GM23338 (cell line): Measurements from ENCODE around the gene SLC16A9. TPM values are rescaled to one million over a fixed set of nuclear protein-coding genes. Genes with fewer than 3 reads are reported as not detected.

Source experiments
- ATAC-seq: fragments of 200-7000 bp; cut with Tn5 transposase; 3 replicates; pipeline ENCODE4 v1.9.1; 2020
- DNase-seq: peaks from one replicate; pipeline ENCODE4 v3.0.0-alpha.2; 2015; ENCODE audit warnings: low spot score
- H2AFZ ChIP-seq: fragments of 200-600 bp; sonication (generic); 2 replicates; pipeline ENCODE4 v1.8.0; 2016; ENCODE audit warnings: antibody characterized with exemption, mild to moderate bottlenecking, moderate library complexity
- H3F3A ChIP-seq: fragments of 200-600 bp; sonication (generic); replicated peaks from 2 replicates; pipeline ENCODE4 v1.8.0; 2017; ENCODE audit warnings: antibody characterized with exemption, mixed run types, low read depth
- H3K27ac ChIP-seq: fragments of 200-600 bp; sonication (generic); 2 replicates; pipeline ENCODE4 v1.6.1; 2016; ENCODE audit warnings: low read depth
- H3K27me3 ChIP-seq: fragments of 200-600 bp; sonication (generic); 2 replicates; pipeline ENCODE4 v1.8.0; 2016; ENCODE audit warnings: mild to moderate bottlenecking, mixed run types, moderate library complexity; ENCODE audit not compliant: insufficient read depth
- H3K36me3 ChIP-seq: fragments of 200-600 bp; sonication (generic); 2 replicates; pipeline ENCODE4 v1.8.0; 2016; ENCODE audit warnings: mild to moderate bottlenecking; ENCODE audit not compliant: insufficient read depth
- H3K4me1 ChIP-seq: fragments of 200-600 bp; sonication (generic); 2 replicates; pipeline ENCODE4 v1.8.0; 2016; ENCODE audit warnings: mild to moderate bottlenecking, moderate library complexity; ENCODE audit not compliant: insufficient read depth
- H3K4me2 ChIP-seq: fragments of 200-600 bp; sonication (generic); 2 replicates; pipeline ENCODE4 v1.7.1; 2017; ENCODE audit warnings: mixed run types
- H3K4me3 ChIP-seq: fragments of 200-600 bp; sonication (generic); 2 replicates; pipeline ENCODE4 v1.6.1; 2016; ENCODE audit warnings: mixed run types
- H3K79me2 ChIP-seq: fragments of 200-600 bp; sonication (generic); replicated peaks from 2 replicates; pipeline ENCODE4 v1.8.0; 2017; ENCODE audit warnings: mild to moderate bottlenecking; ENCODE audit not compliant: insufficient read depth
- H3K9me2 ChIP-seq: fragments of 200-600 bp; sonication (generic); 2 replicates; pipeline ENCODE4 v1.8.0; 2017; ENCODE audit not compliant: insufficient read depth
- H4K20me1 ChIP-seq: fragments of 200-600 bp; sonication (generic); replicated peaks from 2 replicates; pipeline ENCODE4 v1.8.0; 2017; ENCODE audit warnings: mild to moderate bottlenecking; ENCODE audit not compliant: insufficient read depth
- H3K27ac Mint-ChIP-seq: 2 replicates; pipeline ENCODE4 v1.8.0; 2020; ENCODE audit warnings: inconsistent platforms, mild to moderate bottlenecking, moderate library complexity, mixed read lengths
- H3K27me3 Mint-ChIP-seq: 3 replicates; pipeline ENCODE4 v1.8.0; 2022; ENCODE audit warnings: low read depth, mild to moderate bottlenecking, moderate library complexity, mixed read lengths, inconsistent platforms; ENCODE audit not compliant: insufficient read depth, poor library complexity
- H3K36me3 Mint-ChIP-seq: 3 replicates; pipeline ENCODE4 v1.8.0; 2021; ENCODE audit warnings: low read depth, mild to moderate bottlenecking, inconsistent platforms, moderate library complexity, mixed read lengths
- H3K4me1 Mint-ChIP-seq: 3 replicates; pipeline ENCODE4 v1.8.0; 2020; ENCODE audit warnings: mild to moderate bottlenecking, inconsistent platforms, mixed read lengths
- H3K4me3 Mint-ChIP-seq: 3 replicates; pipeline ENCODE4 v1.8.0; 2021; ENCODE audit warnings: moderate library complexity, mild to moderate bottlenecking, inconsistent platforms, mixed read lengths
- H3K9me3 Mint-ChIP-seq: 3 replicates; pipeline ENCODE4 v1.8.0; 2020; ENCODE audit warnings: moderate library complexity, mild to moderate bottlenecking, inconsistent platforms, mixed read lengths
- CREB1 ChIP-seq: fragments of 250-450 bp; sonication (Bioruptor Pico); IDR thresholded peaks from 2 replicates; pipeline ENCODE4 v1.5.0; 2020; ENCODE audit warnings: low read depth, mild to moderate bottlenecking, moderate library complexity
- EZH2 ChIP-seq: fragments of 200-600 bp; sonication (generic); IDR thresholded peaks from one replicate; pipeline ENCODE4 v1.8.0; 2017; ENCODE audit warnings: antibody characterized with exemption, mild to moderate bottlenecking, low read depth; ENCODE audit not compliant: unreplicated experiment
- EZH2phosphoT487 ChIP-seq: fragments of 200-600 bp; sonication (generic); IDR thresholded peaks from one replicate; pipeline ENCODE4 v1.8.1; 2018; ENCODE audit warnings: antibody characterized with exemption; ENCODE audit not compliant: unreplicated experiment
- JUNB ChIP-seq: IDR thresholded peaks from one replicate; pipeline ENCODE4 v1.6.1; 2016; ENCODE audit warnings: antibody characterized with exemption; ENCODE audit not compliant: unreplicated experiment
- NANOG ChIP-seq: IDR thresholded peaks from 2 replicates; pipeline ENCODE4 v1.6.1; 2016; ENCODE audit warnings: antibody characterized with exemption, borderline replicate concordance
- POLR2AphosphoS5 ChIP-seq: IDR thresholded peaks from 2 replicates; pipeline ENCODE4 v1.6.1; 2016; ENCODE audit warnings: antibody characterized with exemption, low read depth
- STAT1 ChIP-seq: IDR thresholded peaks from one replicate; pipeline ENCODE4 v1.6.1; 2016; ENCODE audit warnings: antibody characterized with exemption; ENCODE audit not compliant: unreplicated experiment
- ZNF114 ChIP-seq: fragments of 250-450 bp; sonication (Bioruptor Pico); IDR thresholded peaks from 2 replicates; pipeline ENCODE4 v1.5.0; 2020; ENCODE audit warnings: mild to moderate bottlenecking, moderate library complexity
- ZNF331 ChIP-seq: fragments of 250-450 bp; sonication (Bioruptor Pico); IDR thresholded peaks from 2 replicates; pipeline ENCODE4 v1.5.0; 2020; ENCODE audit warnings: low read depth, mild to moderate bottlenecking, moderate library complexity
- polyA plus RNA-seq: library from polyadenylated mRNA; unstranded; fragments of >200 nt; fragmentation: Nextera tagmentation; extraction: Ambion mirVana; gene quantifications from 2 replicates; pipeline ENCODE4 v1.2.1, GENCODE V29; 2016
- total RNA-seq: library from RNA; depleted of rRNA; stranded (reverse); fragments of >200 nt; shearing (Covaris generic); gene quantifications from 2 replicates; pipeline ENCODE4 v1.2.3, GENCODE V29; 2014
- TF ChIP-seq, protein P1 (sequence below), 2 experiments: fragments of 200-600 bp in 1 of 2; sonication (generic) in 1 of 2; conservative IDR thresholded peaks; 2 replicates each; pipeline versions ENCODE4 v1.5.1 to v1.6.1; 2016 to 2017; ENCODE audit warnings: antibody characterized with exemption in 2 of 2, low read depth in 2 of 2, mild to moderate bottlenecking in 2 of 2, moderate library complexity in 1 of 2
- TF ChIP-seq, protein P2 (sequence below): fragments of 250-450 bp; sonication (Bioruptor Pico); IDR thresholded peaks from 2 replicates; pipeline ENCODE4 v1.5.0; 2020; ENCODE audit warnings: mild to moderate bottlenecking, moderate library complexity
- TF ChIP-seq, protein P3 (sequence below): IDR thresholded peaks from 2 replicates; pipeline ENCODE4 v1.6.1; 2016; ENCODE audit warnings: antibody characterized with exemption
- TF ChIP-seq, protein P4 (sequence below): IDR thresholded peaks from one replicate; pipeline ENCODE4 v1.6.1; 2018; ENCODE audit warnings: antibody characterized with exemption; ENCODE audit not compliant: unreplicated experiment

The SLC16A9 gene
- total and polyA plus RNA-seq, 2 experiments from 2014 or later, result 6.5 to 11.4 TPM

DNA sequence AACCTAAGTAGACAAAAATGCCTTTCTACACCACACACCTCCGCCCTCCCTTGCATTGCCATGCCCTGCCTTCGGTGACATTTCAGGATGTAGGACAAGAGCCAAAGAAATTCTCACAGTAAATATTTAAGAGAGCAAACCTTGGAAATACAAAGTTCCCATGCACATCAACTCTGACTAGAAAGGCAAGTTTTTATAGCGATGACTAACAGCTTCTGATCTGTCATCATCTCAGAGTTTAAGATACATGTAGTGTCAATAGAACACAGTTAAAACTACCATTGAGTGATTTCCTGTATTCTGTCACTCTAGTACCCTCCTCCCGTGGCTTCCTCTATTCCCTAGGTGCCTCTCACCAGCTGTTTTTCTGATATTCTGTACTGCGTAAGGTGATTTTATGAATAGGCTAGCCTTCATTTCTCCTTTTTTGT lies 20.7 kb downstream of the SLC16A9 start:
- H3K4me2 ChIP-seq, result no peak overlapping the region
- ATAC-seq (no peak), DNase-seq (no peak)
- H3K4me1 ChIP-seq, result no peaks in the 10 kb centered on the region
- H3F3A ChIP-seq, result no peaks in the 10 kb centered on the region
- H2AFZ ChIP-seq, result no peak overlapping the region
- H3K27me3 ChIP-seq, result no peaks in the 10 kb centered on the region
- H3K36me3 ChIP-seq, result no peaks in the 10 kb centered on the region
- no peak overlapping the region for H3K27ac Mint-ChIP-seq
- no peaks in the 10 kb centered on the region for H3K79me2 ChIP-seq
- TF ChIP-seq, protein P1, sequence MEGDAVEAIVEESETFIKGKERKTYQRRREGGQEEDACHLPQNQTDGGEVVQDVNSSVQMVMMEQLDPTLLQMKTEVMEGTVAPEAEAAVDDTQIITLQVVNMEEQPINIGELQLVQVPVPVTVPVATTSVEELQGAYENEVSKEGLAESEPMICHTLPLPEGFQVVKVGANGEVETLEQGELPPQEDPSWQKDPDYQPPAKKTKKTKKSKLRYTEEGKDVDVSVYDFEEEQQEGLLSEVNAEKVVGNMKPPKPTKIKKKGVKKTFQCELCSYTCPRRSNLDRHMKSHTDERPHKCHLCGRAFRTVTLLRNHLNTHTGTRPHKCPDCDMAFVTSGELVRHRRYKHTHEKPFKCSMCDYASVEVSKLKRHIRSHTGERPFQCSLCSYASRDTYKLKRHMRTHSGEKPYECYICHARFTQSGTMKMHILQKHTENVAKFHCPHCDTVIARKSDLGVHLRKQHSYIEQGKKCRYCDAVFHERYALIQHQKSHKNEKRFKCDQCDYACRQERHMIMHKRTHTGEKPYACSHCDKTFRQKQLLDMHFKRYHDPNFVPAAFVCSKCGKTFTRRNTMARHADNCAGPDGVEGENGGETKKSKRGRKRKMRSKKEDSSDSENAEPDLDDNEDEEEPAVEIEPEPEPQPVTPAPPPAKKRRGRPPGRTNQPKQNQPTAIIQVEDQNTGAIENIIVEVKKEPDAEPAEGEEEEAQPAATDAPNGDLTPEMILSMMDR (conservative IDR thresholded peaks at IDR 0.05; ENCODE audit: low read depth in 2 of 2), result no peak
- TF ChIP-seq NANOG (no peak), JUNB (no peak), EZH2 (no peak), ZNF114 (CRISPR knock-in tag) (no peak), POLR2AphosphoS5 (no peak), STAT1 (no peak), ZNF331 (CRISPR knock-in tag) (no peak), EZH2phosphoT487 (no peak), CREB1 (CRISPR knock-in tag) (no peak)
- TF ChIP-seq, protein P2, sequence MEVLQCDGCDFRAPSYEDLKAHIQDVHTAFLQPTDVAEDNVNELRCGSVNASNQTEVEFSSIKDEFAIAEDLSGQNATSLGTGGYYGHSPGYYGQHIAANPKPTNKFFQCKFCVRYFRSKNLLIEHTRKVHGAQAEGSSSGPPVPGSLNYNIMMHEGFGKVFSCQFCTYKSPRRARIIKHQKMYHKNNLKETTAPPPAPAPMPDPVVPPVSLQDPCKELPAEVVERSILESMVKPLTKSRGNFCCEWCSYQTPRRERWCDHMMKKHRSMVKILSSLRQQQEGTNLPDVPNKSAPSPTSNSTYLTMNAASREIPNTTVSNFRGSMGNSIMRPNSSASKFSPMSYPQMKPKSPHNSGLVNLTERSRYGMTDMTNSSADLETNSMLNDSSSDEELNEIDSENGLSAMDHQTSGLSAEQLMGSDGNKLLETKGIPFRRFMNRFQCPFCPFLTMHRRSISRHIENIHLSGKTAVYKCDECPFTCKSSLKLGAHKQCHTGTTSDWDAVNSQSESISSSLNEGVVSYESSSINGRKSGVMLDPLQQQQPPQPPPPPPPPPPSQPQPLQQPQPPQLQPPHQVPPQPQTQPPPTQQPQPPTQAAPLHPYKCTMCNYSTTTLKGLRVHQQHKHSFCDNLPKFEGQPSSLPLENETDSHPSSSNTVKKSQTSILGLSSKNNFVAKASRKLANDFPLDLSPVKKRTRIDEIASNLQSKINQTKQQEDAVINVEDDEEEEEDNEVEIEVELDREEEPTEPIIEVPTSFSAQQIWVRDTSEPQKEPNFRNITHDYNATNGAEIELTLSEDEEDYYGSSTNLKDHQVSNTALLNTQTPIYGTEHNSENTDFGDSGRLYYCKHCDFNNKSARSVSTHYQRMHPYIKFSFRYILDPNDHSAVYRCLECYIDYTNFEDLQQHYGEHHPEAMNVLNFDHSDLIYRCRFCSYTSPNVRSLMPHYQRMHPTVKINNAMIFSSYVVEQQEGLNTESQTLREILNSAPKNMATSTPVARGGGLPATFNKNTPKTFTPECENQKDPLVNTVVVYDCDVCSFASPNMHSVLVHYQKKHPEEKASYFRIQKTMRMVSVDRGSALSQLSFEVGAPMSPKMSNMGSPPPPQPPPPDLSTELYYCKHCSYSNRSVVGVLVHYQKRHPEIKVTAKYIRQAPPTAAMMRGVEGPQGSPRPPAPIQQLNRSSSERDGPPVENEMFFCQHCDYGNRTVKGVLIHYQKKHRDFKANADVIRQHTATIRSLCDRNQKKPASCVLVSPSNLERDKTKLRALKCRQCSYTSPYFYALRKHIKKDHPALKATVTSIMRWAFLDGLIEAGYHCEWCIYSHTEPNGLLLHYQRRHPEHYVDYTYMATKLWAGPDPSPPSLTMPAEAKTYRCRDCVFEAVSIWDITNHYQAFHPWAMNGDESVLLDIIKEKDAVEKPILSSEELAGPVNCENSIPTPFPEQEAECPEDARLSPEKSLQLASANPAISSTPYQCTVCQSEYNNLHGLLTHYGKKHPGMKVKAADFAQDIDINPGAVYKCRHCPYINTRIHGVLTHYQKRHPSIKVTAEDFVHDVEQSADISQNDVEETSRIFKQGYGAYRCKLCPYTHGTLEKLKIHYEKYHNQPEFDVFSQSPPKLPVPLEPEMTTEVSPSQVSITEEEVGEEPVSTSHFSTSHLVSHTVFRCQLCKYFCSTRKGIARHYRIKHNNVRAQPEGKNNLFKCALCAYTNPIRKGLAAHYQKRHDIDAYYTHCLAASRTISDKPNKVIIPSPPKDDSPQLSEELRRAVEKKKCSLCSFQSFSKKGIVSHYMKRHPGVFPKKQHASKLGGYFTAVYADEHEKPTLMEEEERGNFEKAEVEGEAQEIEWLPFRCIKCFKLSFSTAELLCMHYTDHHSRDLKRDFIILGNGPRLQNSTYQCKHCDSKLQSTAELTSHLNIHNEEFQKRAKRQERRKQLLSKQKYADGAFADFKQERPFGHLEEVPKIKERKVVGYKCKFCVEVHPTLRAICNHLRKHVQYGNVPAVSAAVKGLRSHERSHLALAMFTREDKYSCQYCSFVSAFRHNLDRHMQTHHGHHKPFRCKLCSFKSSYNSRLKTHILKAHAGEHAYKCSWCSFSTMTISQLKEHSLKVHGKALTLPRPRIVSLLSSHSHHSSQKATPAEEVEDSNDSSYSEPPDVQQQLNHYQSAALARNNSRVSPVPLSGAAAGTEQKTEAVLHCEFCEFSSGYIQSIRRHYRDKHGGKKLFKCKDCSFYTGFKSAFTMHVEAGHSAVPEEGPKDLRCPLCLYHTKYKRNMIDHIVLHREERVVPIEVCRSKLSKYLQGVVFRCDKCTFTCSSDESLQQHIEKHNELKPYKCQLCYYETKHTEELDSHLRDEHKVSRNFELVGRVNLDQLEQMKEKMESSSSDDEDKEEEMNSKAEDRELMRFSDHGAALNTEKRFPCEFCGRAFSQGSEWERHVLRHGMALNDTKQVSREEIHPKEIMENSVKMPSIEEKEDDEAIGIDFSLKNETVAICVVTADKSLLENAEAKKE (CRISPR knock-in tag), result no peak
- TF ChIP-seq, protein P3, sequence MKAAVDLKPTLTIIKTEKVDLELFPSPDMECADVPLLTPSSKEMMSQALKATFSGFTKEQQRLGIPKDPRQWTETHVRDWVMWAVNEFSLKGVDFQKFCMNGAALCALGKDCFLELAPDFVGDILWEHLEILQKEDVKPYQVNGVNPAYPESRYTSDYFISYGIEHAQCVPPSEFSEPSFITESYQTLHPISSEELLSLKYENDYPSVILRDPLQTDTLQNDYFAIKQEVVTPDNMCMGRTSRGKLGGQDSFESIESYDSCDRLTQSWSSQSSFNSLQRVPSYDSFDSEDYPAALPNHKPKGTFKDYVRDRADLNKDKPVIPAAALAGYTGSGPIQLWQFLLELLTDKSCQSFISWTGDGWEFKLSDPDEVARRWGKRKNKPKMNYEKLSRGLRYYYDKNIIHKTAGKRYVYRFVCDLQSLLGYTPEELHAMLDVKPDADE, result no peak
- TF ChIP-seq, protein P4, sequence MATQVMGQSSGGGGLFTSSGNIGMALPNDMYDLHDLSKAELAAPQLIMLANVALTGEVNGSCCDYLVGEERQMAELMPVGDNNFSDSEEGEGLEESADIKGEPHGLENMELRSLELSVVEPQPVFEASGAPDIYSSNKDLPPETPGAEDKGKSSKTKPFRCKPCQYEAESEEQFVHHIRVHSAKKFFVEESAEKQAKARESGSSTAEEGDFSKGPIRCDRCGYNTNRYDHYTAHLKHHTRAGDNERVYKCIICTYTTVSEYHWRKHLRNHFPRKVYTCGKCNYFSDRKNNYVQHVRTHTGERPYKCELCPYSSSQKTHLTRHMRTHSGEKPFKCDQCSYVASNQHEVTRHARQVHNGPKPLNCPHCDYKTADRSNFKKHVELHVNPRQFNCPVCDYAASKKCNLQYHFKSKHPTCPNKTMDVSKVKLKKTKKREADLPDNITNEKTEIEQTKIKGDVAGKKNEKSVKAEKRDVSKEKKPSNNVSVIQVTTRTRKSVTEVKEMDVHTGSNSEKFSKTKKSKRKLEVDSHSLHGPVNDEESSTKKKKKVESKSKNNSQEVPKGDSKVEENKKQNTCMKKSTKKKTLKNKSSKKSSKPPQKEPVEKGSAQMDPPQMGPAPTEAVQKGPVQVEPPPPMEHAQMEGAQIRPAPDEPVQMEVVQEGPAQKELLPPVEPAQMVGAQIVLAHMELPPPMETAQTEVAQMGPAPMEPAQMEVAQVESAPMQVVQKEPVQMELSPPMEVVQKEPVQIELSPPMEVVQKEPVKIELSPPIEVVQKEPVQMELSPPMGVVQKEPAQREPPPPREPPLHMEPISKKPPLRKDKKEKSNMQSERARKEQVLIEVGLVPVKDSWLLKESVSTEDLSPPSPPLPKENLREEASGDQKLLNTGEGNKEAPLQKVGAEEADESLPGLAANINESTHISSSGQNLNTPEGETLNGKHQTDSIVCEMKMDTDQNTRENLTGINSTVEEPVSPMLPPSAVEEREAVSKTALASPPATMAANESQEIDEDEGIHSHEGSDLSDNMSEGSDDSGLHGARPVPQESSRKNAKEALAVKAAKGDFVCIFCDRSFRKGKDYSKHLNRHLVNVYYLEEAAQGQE, result no peak
- peaks cover 7% of the 10 kb centered on the region; the same call in 2 of the 3 replicates for H3K4me1 Mint-ChIP-seq
- H3K27me3 Mint-ChIP-seq, result peaks cover 4% of the 10 kb centered on the region
- no peak overlapping the region for H3K27ac ChIP-seq
- H3K4me3 Mint-ChIP-seq, result no peak overlapping the region
- no peaks in the 10 kb centered on the region for H4K20me1 ChIP-seq
- no peaks in the 10 kb centered on the region for H3K36me3 Mint-ChIP-seq
- H3K9me2 ChIP-seq, result no peaks in the 10 kb centered on the region; the same call in 1 of the 2 replicates
- H3K9me3 Mint-ChIP-seq, result no peaks in the 10 kb centered on the region
- no peak overlapping the region for H3K4me3 ChIP-seq
